HEK293 (cell line): ENCODE data around the gene SLC6A4.

Source experiments
- AEBP2 ChIP-seq: fragments of 450-650 bp; formaldehyde crosslinking; IDR thresholded peaks from 2 replicates; pipeline ENCODE4 v1.5.1; 2016; ENCODE audit warnings: missing biosample characterization, missing genetic modification characterization, borderline replicate concordance
- PRDM10 ChIP-seq: fragments of 450-650 bp; formaldehyde crosslinking; IDR thresholded peaks from 2 replicates; pipeline ENCODE4 v1.5.1; 2016; ENCODE audit warnings: missing biosample characterization, missing genetic modification characterization
- REST ChIP-seq: fragments of 450-650 bp; formaldehyde crosslinking; IDR thresholded peaks from 2 replicates; pipeline ENCODE4 v1.5.1; 2016; ENCODE audit warnings: missing biosample characterization, missing genetic modification characterization
- ZNF138 ChIP-seq: fragments of 450-650 bp; formaldehyde crosslinking; IDR thresholded peaks from 2 replicates; pipeline ENCODE4 v1.5.1; 2016; ENCODE audit warnings: missing biosample characterization, missing genetic modification characterization, borderline replicate concordance
- ZNF175 ChIP-seq: fragments of 450-650 bp; formaldehyde crosslinking; IDR thresholded peaks from 2 replicates; pipeline ENCODE4 v1.5.1; 2016; ENCODE audit warnings: missing biosample characterization, missing genetic modification characterization
- ZNF514 ChIP-seq: fragments of 450-650 bp; formaldehyde crosslinking; IDR thresholded peaks from 2 replicates; pipeline ENCODE4 v1.5.1; 2016; ENCODE audit warnings: missing biosample characterization, missing genetic modification characterization
- ZNF548 ChIP-seq: fragments of 450-650 bp; formaldehyde crosslinking; IDR thresholded peaks from 2 replicates; pipeline ENCODE4 v1.5.1; 2016; ENCODE audit warnings: missing biosample characterization, missing genetic modification characterization
- TF ChIP-seq, protein P1 (sequence below): fragments of 450-650 bp; formaldehyde crosslinking; IDR thresholded peaks from 2 replicates; pipeline ENCODE4 v1.5.1; 2016; ENCODE audit warnings: missing biosample characterization, missing genetic modification characterization

- TF ChIP-seq AEBP2 (no peak), ZNF514 (tag by site-specific recombination) (no peak), PRDM10 (tag by site-specific recombination) (no peak), REST (tag by site-specific recombination) (no peak), ZNF175 (tag by site-specific recombination) (no peak), ZNF548 (tag by site-specific recombination) (no peak), ZNF138 (tag by site-specific recombination) (no peak)
- TF ChIP-seq, protein P1, sequence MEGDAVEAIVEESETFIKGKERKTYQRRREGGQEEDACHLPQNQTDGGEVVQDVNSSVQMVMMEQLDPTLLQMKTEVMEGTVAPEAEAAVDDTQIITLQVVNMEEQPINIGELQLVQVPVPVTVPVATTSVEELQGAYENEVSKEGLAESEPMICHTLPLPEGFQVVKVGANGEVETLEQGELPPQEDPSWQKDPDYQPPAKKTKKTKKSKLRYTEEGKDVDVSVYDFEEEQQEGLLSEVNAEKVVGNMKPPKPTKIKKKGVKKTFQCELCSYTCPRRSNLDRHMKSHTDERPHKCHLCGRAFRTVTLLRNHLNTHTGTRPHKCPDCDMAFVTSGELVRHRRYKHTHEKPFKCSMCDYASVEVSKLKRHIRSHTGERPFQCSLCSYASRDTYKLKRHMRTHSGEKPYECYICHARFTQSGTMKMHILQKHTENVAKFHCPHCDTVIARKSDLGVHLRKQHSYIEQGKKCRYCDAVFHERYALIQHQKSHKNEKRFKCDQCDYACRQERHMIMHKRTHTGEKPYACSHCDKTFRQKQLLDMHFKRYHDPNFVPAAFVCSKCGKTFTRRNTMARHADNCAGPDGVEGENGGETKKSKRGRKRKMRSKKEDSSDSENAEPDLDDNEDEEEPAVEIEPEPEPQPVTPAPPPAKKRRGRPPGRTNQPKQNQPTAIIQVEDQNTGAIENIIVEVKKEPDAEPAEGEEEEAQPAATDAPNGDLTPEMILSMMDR (tag by site-specific recombination): no peak
These were observed 35.6 kb upstream of the SLC6A4 start for GRCh38 chr17:30271102-30271501.
